GM23338 (cell line): Measurements from ENCODE around the gene ETFRF1. TPM values are rescaled to one million over a fixed set of nuclear protein-coding genes. Genes with fewer than 3 reads are reported as not detected.

Experiments
- CREB1 ChIP-seq: fragments of 250-450 bp; sonication (Bioruptor Pico); IDR thresholded peaks from 2 replicates; pipeline ENCODE4 v1.5.0; 2020; ENCODE audit warnings: low read depth, mild to moderate bottlenecking, moderate library complexity
- EZH2phosphoT487 ChIP-seq: fragments of 200-600 bp; sonication (generic); IDR thresholded peaks from one replicate; pipeline ENCODE4 v1.8.1; 2018; ENCODE audit warnings: antibody characterized with exemption; ENCODE audit not compliant: unreplicated experiment
- JUNB ChIP-seq: IDR thresholded peaks from one replicate; pipeline ENCODE4 v1.6.1; 2016; ENCODE audit warnings: antibody characterized with exemption; ENCODE audit not compliant: unreplicated experiment
- NANOG ChIP-seq: IDR thresholded peaks from 2 replicates; pipeline ENCODE4 v1.6.1; 2016; ENCODE audit warnings: antibody characterized with exemption, borderline replicate concordance
- POLR2AphosphoS5 ChIP-seq: IDR thresholded peaks from 2 replicates; pipeline ENCODE4 v1.6.1; 2016; ENCODE audit warnings: antibody characterized with exemption, low read depth
- STAT1 ChIP-seq: IDR thresholded peaks from one replicate; pipeline ENCODE4 v1.6.1; 2016; ENCODE audit warnings: antibody characterized with exemption; ENCODE audit not compliant: unreplicated experiment
- ZNF114 ChIP-seq: fragments of 250-450 bp; sonication (Bioruptor Pico); IDR thresholded peaks from 2 replicates; pipeline ENCODE4 v1.5.0; 2020; ENCODE audit warnings: mild to moderate bottlenecking, moderate library complexity
- ZNF331 ChIP-seq: fragments of 250-450 bp; sonication (Bioruptor Pico); IDR thresholded peaks from 2 replicates; pipeline ENCODE4 v1.5.0; 2020; ENCODE audit warnings: low read depth, mild to moderate bottlenecking, moderate library complexity
- polyA plus RNA-seq: library from polyadenylated mRNA; unstranded; fragments of >200 nt; fragmentation: Nextera tagmentation; extraction: Ambion mirVana; gene quantifications from 2 replicates; pipeline ENCODE4 v1.2.1, GENCODE V29; 2016
- total RNA-seq: library from RNA; depleted of rRNA; stranded (reverse); fragments of >200 nt; shearing (Covaris generic); gene quantifications from 2 replicates; pipeline ENCODE4 v1.2.3, GENCODE V29; 2014; rRNA removed
- TF ChIP-seq, protein P1 (sequence below): IDR thresholded peaks from one replicate; pipeline ENCODE4 v1.6.1; 2018; ENCODE audit warnings: antibody characterized with exemption; ENCODE audit not compliant: unreplicated experiment

The ETFRF1 gene
- total and polyA plus RNA-seq, 2 experiments from 2014 or later = 8.1 to 14.2 TPM

DNA sequence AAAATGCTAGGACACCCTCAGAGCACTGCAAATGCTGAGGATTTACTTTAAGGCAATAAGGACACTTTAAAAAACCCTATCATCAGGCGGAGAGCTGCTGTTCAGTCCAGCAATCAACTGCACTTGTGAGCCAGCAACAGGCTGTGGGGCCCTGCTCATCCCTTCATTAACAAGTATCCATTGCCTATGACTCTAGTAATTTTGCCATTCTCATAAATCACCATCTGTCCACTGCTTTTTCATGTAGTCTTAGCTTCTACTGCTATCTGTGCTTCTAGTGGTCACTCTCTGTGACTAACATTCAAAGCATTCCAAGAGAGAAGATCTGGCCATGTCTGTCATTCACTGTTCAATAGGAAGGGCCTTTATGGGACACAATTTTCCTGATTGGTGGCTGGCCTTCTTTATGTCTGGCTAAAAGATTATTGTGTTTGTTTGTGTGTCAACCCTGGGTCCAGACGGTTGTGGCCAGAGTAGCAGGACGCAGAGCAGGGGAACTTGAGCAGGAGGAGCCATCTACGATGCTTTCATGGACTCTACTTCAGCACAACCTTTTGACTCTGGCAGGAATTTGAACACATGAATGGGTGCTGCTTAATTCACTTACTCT is 59.3 kb downstream of the ETFRF1 start (continued):
- TF ChIP-seq POLR2AphosphoS5 (no peak), ZNF331 (CRISPR knock-in tag) (no peak), ZNF114 (CRISPR knock-in tag) (no peak), EZH2phosphoT487 (no peak), STAT1 (no peak), JUNB (no peak), NANOG (no peak), CREB1 (no peak)
- TF ChIP-seq, protein P1, sequence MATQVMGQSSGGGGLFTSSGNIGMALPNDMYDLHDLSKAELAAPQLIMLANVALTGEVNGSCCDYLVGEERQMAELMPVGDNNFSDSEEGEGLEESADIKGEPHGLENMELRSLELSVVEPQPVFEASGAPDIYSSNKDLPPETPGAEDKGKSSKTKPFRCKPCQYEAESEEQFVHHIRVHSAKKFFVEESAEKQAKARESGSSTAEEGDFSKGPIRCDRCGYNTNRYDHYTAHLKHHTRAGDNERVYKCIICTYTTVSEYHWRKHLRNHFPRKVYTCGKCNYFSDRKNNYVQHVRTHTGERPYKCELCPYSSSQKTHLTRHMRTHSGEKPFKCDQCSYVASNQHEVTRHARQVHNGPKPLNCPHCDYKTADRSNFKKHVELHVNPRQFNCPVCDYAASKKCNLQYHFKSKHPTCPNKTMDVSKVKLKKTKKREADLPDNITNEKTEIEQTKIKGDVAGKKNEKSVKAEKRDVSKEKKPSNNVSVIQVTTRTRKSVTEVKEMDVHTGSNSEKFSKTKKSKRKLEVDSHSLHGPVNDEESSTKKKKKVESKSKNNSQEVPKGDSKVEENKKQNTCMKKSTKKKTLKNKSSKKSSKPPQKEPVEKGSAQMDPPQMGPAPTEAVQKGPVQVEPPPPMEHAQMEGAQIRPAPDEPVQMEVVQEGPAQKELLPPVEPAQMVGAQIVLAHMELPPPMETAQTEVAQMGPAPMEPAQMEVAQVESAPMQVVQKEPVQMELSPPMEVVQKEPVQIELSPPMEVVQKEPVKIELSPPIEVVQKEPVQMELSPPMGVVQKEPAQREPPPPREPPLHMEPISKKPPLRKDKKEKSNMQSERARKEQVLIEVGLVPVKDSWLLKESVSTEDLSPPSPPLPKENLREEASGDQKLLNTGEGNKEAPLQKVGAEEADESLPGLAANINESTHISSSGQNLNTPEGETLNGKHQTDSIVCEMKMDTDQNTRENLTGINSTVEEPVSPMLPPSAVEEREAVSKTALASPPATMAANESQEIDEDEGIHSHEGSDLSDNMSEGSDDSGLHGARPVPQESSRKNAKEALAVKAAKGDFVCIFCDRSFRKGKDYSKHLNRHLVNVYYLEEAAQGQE = no peak

Other genes with a start within 250 kb of the ETFRF1 start
- gene BCAT1, start 246.1 kb upstream of the ETFRF1 start, total RNA-seq = 176 and 181 TPM in 2 replicates
- gene BCAT1, start 246.1 kb upstream of the ETFRF1 start, polyA plus RNA-seq = 47.3 and 53.6 TPM in 2 replicates
- not detected in 2 replicates for gene DNAI7, start 77 bp upstream of the ETFRF1 start, total RNA-seq
- gene DNAI7, start 77 bp upstream of the ETFRF1 start, polyA plus RNA-seq = 0.08 TPM in 1 of 2 replicates, not detected in the other
- 51.0 and 54.7 TPM in 2 replicates for gene KRAS, start 55.7 kb downstream of the ETFRF1 start, total RNA-seq
- gene KRAS, start 55.7 kb downstream of the ETFRF1 start, polyA plus RNA-seq = 101 and 131 TPM in 2 replicates